ENCODE data around the gene TBC1D1.

The TBC1D1 gene

DNA sequence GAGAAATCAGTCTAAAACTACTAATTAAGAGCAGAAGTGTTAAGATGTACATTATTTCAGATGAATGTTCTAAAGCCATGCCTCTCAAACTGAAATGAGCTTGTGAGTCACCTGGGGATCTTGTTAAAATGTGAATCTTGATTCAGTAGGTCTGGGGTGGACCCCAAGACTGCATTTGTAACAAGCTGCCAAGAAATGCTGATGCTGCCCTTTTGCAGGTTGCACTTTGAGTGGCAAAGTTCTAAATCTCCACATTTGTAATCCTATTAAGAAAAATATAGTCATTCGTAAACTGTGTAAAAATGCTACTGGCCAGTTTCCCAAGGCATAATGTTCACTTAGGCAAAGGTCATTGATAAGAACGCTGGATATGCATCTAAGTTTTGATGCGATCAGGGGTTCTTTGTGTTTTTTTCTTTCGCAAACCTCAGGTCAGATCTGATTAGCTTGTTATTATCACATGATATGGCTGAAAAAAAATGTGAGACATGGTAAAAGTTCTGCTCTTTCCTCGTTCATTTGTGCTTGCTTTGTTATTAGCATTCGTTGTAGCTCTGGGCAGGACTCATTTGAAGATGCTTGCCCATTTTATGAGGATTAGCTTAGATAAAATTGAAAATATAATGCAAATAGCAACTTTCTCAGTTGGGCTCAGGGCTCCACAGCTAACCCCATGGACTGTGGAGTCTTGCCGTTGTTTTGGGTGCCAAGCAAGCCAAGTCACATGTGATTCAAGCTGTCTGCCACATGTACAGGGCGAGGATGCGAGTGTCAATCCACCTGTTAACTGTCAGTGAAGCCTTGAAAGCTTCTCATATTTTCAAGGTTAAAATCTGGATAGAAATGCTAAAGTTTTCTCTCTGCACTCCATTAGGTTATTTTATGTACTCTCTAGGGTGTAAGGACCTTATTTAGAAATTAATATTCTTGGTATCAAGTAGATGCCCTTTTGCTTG is 12.1 kb downstream of the TBC1D1 start:
- Histone ChIP-seq H3K9me2 (ENCODE audit: low read depth, low read length) (no peaks in the 10 kb centered on the region), H3K27me3 (ENCODE audit: insufficient read depth, low read length) (no peaks in the 10 kb centered on the region), H3K4me3 (ENCODE audit: low read depth, low read length, poor library complexity, severe bottlenecking) (no peak overlapping the region), H4K20me1 (ENCODE audit: insufficient read depth, low read length) (no peaks in the 10 kb centered on the region), H3F3A (ENCODE audit: insufficient read depth, low read length) (no peaks in the 10 kb centered on the region), H3K79me2 (ENCODE audit: insufficient read depth, low read length) (peaks cover 16% of the 10 kb centered on the region), H2AFZ (ENCODE audit: low read length) (no peak overlapping the region), H3K9me3 (ENCODE audit: low read length) (no peaks in the 10 kb centered on the region), H3K36me3 (ENCODE audit: insufficient read depth, low read length) (peaks cover 45% of the 10 kb centered on the region), H3K4me2 (ENCODE audit: low read length) (no peak overlapping the region), H3K27ac (ENCODE audit: low read depth, low read length, poor library complexity, severe bottlenecking) (no peak overlapping the region), H3K4me1 (ENCODE audit: insufficient read depth, low read length, severe bottlenecking) (no peaks in the 10 kb centered on the region), H3K9ac (ENCODE audit: low read length) (no peak overlapping the region)
- TF ChIP-seq, protein P1, sequence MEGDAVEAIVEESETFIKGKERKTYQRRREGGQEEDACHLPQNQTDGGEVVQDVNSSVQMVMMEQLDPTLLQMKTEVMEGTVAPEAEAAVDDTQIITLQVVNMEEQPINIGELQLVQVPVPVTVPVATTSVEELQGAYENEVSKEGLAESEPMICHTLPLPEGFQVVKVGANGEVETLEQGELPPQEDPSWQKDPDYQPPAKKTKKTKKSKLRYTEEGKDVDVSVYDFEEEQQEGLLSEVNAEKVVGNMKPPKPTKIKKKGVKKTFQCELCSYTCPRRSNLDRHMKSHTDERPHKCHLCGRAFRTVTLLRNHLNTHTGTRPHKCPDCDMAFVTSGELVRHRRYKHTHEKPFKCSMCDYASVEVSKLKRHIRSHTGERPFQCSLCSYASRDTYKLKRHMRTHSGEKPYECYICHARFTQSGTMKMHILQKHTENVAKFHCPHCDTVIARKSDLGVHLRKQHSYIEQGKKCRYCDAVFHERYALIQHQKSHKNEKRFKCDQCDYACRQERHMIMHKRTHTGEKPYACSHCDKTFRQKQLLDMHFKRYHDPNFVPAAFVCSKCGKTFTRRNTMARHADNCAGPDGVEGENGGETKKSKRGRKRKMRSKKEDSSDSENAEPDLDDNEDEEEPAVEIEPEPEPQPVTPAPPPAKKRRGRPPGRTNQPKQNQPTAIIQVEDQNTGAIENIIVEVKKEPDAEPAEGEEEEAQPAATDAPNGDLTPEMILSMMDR (IDR thresholded peaks at IDR 0.05; ENCODE audit: low read length), result no peak
- TF ChIP-seq EZH2 (IDR thresholded peaks at IDR 0.05; ENCODE audit: borderline replicate concordance, low read length), result no peak

DNA sequence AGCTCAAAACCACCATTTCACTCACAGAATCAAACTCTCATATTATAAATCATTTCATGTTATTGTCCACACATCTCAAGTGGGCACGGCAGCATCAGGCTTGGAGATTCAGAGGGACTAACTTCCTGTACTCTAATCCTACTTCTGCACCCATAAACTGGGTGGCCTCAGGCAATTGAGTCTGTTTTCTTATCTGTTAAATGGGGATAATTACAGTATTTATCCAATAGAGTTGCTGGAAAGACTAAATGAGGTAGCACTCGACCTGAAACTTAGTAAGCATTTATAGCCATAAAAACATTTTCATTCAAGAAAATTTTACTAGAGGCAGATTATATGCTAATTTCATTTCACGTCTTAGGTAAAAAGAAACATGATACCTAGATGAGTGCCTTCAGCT is 13.0 kb downstream of the TBC1D1 start:
- H4K20me1 ChIP-seq (ENCODE audit: insufficient read depth, low read length), result no peaks in the 10 kb centered on the region
- H3K27me3 ChIP-seq (ENCODE audit: insufficient read depth, low read length), result no peaks in the 10 kb centered on the region
- H3K4me2 ChIP-seq (ENCODE audit: low read length), result no peak overlapping the region
- no peak overlapping the region for H2AFZ ChIP-seq (ENCODE audit: low read length)
- H3K79me2 ChIP-seq (ENCODE audit: insufficient read depth, low read length), result peaks cover 15% of the 10 kb centered on the region
- no peaks in the 10 kb centered on the region for H3F3A ChIP-seq (ENCODE audit: insufficient read depth, low read length)
- peaks cover 45% of the 10 kb centered on the region for H3K36me3 ChIP-seq (ENCODE audit: insufficient read depth, low read length)
- TF ChIP-seq, protein P1 (IDR thresholded peaks at IDR 0.05; ENCODE audit: low read length), result no peak
- TF ChIP-seq EZH2 (IDR thresholded peaks at IDR 0.05; ENCODE audit: borderline replicate concordance, low read length), result no peak
- no peaks in the 10 kb centered on the region for H3K9me3 ChIP-seq (ENCODE audit: low read length)
- H3K9me2 ChIP-seq (ENCODE audit: low read depth, low read length), result no peaks in the 10 kb centered on the region
- no peak overlapping the region for H3K27ac ChIP-seq (ENCODE audit: low read depth, low read length, poor library complexity, severe bottlenecking)
- no peak overlapping the region for H3K9ac ChIP-seq (ENCODE audit: low read length)
- no peaks in the 10 kb centered on the region for H3K4me1 ChIP-seq (ENCODE audit: insufficient read depth, low read length, severe bottlenecking)
- H3K4me3 ChIP-seq (ENCODE audit: low read depth, low read length, poor library complexity, severe bottlenecking), result no peak overlapping the region

DNA sequence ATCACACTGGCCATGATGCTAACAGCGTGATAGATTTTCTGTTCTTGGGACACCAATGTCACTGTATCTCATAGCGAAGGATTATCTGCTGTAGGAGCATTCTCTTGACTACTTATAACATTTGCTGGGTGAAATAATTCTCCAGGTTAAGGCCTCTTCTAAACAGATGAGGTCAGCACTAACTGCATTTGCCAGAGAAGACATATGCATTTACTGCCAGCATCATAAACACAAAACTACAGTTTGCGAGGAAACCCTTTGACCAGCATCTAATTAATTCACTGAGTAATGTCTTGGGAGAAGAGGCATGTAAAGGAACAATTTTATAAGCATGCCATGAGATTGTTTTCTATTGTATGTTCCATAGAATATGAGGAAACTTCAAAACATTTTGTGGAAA is 13.9 kb downstream of the TBC1D1 start:
- TF ChIP-seq EZH2 (IDR thresholded peaks at IDR 0.05; ENCODE audit: borderline replicate concordance, low read length), result no peak
- TF ChIP-seq, protein P1 (IDR thresholded peaks at IDR 0.05; ENCODE audit: low read length), result no peak
- Histone ChIP-seq H3K9me3 (ENCODE audit: low read length) (no peaks in the 10 kb centered on the region), H3K27me3 (ENCODE audit: insufficient read depth, low read length) (no peaks in the 10 kb centered on the region), H3K27ac (ENCODE audit: low read depth, low read length, poor library complexity, severe bottlenecking) (no peak overlapping the region), H3K4me1 (ENCODE audit: insufficient read depth, low read length, severe bottlenecking) (no peaks in the 10 kb centered on the region), H3K36me3 (ENCODE audit: insufficient read depth, low read length) (peaks cover 45% of the 10 kb centered on the region), H3K4me3 (ENCODE audit: low read depth, low read length, poor library complexity, severe bottlenecking) (no peak overlapping the region), H2AFZ (ENCODE audit: low read length) (no peak overlapping the region), H3K9me2 (ENCODE audit: low read depth, low read length) (no peaks in the 10 kb centered on the region), H3K79me2 (ENCODE audit: insufficient read depth, low read length) (peaks cover 20% of the 10 kb centered on the region), H3K4me2 (ENCODE audit: low read length) (no peak overlapping the region), H3K9ac (ENCODE audit: low read length) (no peak overlapping the region), H3F3A (ENCODE audit: insufficient read depth, low read length) (no peaks in the 10 kb centered on the region), H4K20me1 (ENCODE audit: insufficient read depth, low read length) (no peaks in the 10 kb centered on the region)
